ENCODE measurements around the gene C1QL4. TPM values are rescaled to one million over a fixed set of nuclear protein-coding genes. Genes with fewer than 3 reads are reported as not detected.
A peak's percentile ranks its signal among the peaks of the same experiment; 100 is the strongest.
"Not testable (repeated sequence)": the region's sequence is repeated elsewhere in the genome, so short reads cannot be mapped to it uniquely, and the experiment has no call there.

Gene C1QL4
- total RNA-seq, 1 experiment from 2014 or later = 2.1 TPM

DNA sequence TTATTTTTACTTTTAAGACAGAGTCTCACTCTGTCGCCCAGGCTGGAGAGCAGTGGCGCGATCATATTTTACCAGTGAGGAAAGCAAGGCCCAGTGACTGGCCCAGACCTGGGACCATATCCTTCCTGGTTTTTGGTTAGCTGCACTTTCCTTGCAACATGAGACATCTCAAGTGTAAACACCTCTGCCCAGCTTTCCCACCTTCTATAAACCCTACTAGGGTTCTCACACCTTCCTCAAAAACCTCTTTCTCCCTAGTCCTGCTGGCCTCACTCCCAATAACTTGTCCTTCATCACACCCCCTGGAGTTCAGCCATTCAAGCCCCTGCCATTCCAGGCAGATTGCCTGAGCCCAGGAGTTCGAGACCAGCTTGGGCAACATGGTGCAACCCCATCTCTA, 52.3 kb downstream of the C1QL4 start:
- no peak for ATAC-seq
- Histone ChIP-seq H3K9me3 (ENCODE audit: control insufficient read depth, insufficient read depth, low read depth, low read length) (no peaks in the 10 kb centered on the region), H3K27me3 (ENCODE audit: control insufficient read depth, insufficient read depth, low read length) (no peaks in the 10 kb centered on the region), H3K27ac (ENCODE audit: low read length) (no peak overlapping the region), H3K4me3 (ENCODE audit: low read depth in 2 of 2, low read length in 2 of 2) (no peak overlapping the region), H3K36me3 (ENCODE audit: control insufficient read depth, insufficient read depth, low read length) (no peaks in the 10 kb centered on the region), H3K4me1 (ENCODE audit: control insufficient read depth, insufficient read depth, low read length) (no peaks in the 10 kb centered on the region)
- ChIA-PET POLR2A (no interaction called here), CTCF (interaction anchor here (0.7 to 1.1 kb wide), 4 partner anchors 10 to 72 kb away, joined by 3 to 4 read pairs (median 3); no protein-coding TSS in a partner anchor)
- no peak for DNase-seq (ENCODE audit: low read depth, low spot score)
- in situ Hi-C loops (cut with HindIII; ENCODE audit: low pct_unique_long_range_greater_than_20kb, low sequenced_read_pairs) = no loop called here
- no TSS peak for BruUV-seq (replicated peaks)
- TF ChIP-seq, protein P1, sequence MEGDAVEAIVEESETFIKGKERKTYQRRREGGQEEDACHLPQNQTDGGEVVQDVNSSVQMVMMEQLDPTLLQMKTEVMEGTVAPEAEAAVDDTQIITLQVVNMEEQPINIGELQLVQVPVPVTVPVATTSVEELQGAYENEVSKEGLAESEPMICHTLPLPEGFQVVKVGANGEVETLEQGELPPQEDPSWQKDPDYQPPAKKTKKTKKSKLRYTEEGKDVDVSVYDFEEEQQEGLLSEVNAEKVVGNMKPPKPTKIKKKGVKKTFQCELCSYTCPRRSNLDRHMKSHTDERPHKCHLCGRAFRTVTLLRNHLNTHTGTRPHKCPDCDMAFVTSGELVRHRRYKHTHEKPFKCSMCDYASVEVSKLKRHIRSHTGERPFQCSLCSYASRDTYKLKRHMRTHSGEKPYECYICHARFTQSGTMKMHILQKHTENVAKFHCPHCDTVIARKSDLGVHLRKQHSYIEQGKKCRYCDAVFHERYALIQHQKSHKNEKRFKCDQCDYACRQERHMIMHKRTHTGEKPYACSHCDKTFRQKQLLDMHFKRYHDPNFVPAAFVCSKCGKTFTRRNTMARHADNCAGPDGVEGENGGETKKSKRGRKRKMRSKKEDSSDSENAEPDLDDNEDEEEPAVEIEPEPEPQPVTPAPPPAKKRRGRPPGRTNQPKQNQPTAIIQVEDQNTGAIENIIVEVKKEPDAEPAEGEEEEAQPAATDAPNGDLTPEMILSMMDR (IDR thresholded peaks at IDR 0.05) = no peak
- TF ChIP-seq POLR2AphosphoS5 (IDR thresholded peaks at IDR 0.05; ENCODE audit: low read depth, low read length) (no peak), SIN3A (IDR thresholded peaks at IDR 0.05; ENCODE audit: borderline replicate concordance, insufficient read depth, low read depth, low read length) (no peak), TCF7L2 (IDR thresholded peaks at IDR 0.05; ENCODE audit: low read depth, low read length) (no peak)
- TF ChIP-seq, protein P2, sequence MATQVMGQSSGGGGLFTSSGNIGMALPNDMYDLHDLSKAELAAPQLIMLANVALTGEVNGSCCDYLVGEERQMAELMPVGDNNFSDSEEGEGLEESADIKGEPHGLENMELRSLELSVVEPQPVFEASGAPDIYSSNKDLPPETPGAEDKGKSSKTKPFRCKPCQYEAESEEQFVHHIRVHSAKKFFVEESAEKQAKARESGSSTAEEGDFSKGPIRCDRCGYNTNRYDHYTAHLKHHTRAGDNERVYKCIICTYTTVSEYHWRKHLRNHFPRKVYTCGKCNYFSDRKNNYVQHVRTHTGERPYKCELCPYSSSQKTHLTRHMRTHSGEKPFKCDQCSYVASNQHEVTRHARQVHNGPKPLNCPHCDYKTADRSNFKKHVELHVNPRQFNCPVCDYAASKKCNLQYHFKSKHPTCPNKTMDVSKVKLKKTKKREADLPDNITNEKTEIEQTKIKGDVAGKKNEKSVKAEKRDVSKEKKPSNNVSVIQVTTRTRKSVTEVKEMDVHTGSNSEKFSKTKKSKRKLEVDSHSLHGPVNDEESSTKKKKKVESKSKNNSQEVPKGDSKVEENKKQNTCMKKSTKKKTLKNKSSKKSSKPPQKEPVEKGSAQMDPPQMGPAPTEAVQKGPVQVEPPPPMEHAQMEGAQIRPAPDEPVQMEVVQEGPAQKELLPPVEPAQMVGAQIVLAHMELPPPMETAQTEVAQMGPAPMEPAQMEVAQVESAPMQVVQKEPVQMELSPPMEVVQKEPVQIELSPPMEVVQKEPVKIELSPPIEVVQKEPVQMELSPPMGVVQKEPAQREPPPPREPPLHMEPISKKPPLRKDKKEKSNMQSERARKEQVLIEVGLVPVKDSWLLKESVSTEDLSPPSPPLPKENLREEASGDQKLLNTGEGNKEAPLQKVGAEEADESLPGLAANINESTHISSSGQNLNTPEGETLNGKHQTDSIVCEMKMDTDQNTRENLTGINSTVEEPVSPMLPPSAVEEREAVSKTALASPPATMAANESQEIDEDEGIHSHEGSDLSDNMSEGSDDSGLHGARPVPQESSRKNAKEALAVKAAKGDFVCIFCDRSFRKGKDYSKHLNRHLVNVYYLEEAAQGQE (IDR thresholded peaks at IDR 0.05; ENCODE audit: insufficient read depth in 1 of 2, low read depth in 2 of 2, low read length in 1 of 2) = no peak
- intact Hi-C loops (cut with micrococcal nuclease; ENCODE audit: unreplicated experiment) = loop anchor here (5.0 kb wide), 1 partner anchor 53 kb away; the partner anchor contains the start of gene C1QL4

DNA sequence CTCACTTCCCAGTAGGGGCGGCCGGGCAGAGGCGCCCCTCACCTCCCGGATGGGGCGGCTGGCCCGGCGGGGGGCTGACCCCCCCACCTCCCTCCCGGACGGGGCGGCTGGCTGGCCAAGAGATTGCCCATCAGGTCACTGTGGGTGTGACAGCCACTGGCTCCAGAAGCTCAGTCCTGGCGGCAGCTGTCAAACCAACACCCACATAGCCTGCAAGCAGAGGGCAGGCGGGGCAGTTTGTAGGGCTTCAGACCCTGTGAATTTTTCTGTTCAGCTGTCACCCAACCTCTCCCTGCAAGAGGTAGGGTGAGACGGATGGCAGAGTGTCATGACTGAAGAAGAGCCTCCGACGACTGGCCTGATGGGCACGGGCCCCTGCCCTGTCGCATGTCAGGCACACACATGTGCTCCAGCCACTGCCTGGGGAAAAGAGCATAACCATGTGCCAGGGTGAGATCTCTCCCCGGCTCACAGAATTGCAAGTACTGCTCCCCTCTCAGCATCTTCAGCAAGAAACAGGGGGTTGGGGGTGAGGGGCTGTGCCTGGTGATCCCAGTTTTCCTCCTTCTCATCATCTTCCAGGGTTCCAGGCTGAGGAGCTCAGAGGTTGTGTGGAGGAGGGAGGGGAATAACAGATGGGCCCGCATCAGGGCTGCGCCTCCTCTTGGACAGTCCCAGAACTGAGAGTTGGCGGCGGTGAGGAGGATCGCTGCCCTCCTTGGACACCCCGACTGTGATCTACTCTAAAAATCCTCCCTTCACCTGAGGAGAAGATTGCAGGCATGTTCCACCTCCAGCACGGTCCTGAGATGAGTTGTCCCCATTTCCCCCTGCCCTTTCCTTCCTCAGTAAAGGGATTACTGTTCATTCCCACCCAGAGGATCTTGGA, 53.2 kb downstream of the C1QL4 start:
- no TSS peak for BruUV-seq (replicated peaks)

DNA sequence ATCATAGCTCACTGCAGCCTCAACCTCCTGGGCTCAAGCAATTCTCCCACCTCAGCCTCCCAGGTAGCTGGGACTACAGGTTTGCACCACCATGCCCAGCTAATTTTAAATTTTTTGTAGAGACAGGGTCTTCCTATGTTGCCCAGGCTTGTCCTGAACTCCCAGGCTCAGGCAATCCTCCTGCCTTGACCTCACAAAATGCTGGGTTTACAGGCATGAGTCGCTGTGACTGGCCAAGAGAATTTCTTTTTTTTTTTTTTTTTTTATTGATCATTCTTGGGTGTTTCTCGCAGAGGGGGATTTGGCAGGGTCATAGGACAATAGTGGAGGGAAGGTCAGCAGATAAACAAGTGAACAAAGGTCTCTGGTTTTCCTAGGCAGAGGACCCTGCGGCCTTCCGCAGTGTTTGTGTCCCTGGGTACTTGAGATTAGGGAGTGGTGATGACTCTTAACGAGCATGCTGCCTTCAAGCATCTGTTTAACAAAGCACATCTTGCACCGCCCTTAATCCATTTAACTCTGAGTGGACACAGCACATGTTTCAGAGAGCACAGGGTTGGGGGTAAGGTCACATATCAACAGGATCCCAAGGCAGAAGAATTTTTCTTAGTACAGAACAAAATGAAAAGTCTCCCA, 54.1 kb downstream of the C1QL4 start:
- H3K4me3 ChIP-seq (ENCODE audit: low read depth in 2 of 2, low read length in 2 of 2); H3K4me1 ChIP-seq (ENCODE audit: control insufficient read depth, insufficient read depth, low read length); ATAC-seq; H3K27me3 ChIP-seq (ENCODE audit: control insufficient read depth, insufficient read depth, low read length); H3K36me3 ChIP-seq (ENCODE audit: control insufficient read depth, insufficient read depth, low read length); BruUV-seq (replicated peaks); in situ Hi-C loops (cut with HindIII; ENCODE audit: low pct_unique_long_range_greater_than_20kb, low sequenced_read_pairs); H3K9me3 ChIP-seq (ENCODE audit: control insufficient read depth, insufficient read depth, low read depth, low read length); H3K27ac ChIP-seq (ENCODE audit: low read length); DNase-seq (ENCODE audit: low read depth, low spot score); intact Hi-C loops (cut with micrococcal nuclease; ENCODE audit: unreplicated experiment): not testable (repeated sequence)
- ChIA-PET POLR2A (interaction anchor here (0.7 kb wide), 1 partner anchor 12 kb away, joined by 5 read pairs; the partner anchor contains the start of gene PRPH), CTCF (interaction anchor here (0.6 kb wide), 1 partner anchor 74 kb away, joined by 4 read pairs; no protein-coding TSS in a partner anchor)

More for the DNA sequence above, 53.2 kb downstream of the C1QL4 start:
- Histone ChIP-seq H3K27me3 (ENCODE audit: control insufficient read depth, insufficient read depth, low read length) (no peaks in the 10 kb centered on the region), H3K4me1 (ENCODE audit: control insufficient read depth, insufficient read depth, low read length) (no peaks in the 10 kb centered on the region), H3K9me3 (ENCODE audit: control insufficient read depth, insufficient read depth, low read depth, low read length) (no peaks in the 10 kb centered on the region), H3K4me3 (ENCODE audit: low read depth in 2 of 2, low read length in 2 of 2) (no peak overlapping the region), H3K36me3 (ENCODE audit: control insufficient read depth, insufficient read depth, low read length) (no peaks in the 10 kb centered on the region), H3K27ac (ENCODE audit: low read length) (no peak overlapping the region)
- CTCF ChIA-PET = interaction anchor here (0.6 to 1.0 kb wide), 2 partner anchors 11 to 226 kb away, joined by 3 to 10 read pairs; no protein-coding TSS in a partner anchor
- ATAC-seq (peak; percentile 62), DNase-seq (ENCODE audit: low read depth, low spot score) (no peak)
- in situ Hi-C loops (cut with HindIII; ENCODE audit: low pct_unique_long_range_greater_than_20kb, low sequenced_read_pairs) = no loop called here
- intact Hi-C loops (cut with micrococcal nuclease; ENCODE audit: unreplicated experiment) = no loop called here
- POLR2A ChIA-PET = no interaction called here
- no peak for TF ChIP-seq TCF7L2 (IDR thresholded peaks at IDR 0.05; ENCODE audit: low read depth, low read length)

Measured in Panc1 (cell line).